SW 1271 (cell line): Measurements from ENCODE around the gene BCAR3.
"Not testable (repeated sequence)": the region's sequence is repeated elsewhere in the genome, so short reads cannot be mapped to it uniquely, and the experiment has no call there.

Experiments used
- DNase-seq, 2 experiments: peaks; one replicate each; lab custom pipeline; 2025; lab: John Stamatoyannopoulos, UW

Gene BCAR3

GRCh38 chr1:93669369-93669768 lies 12.3 kb downstream of the BCAR3 start:
- no peak for DNase-seq

- no peak for DNase-seq
Measured at GRCh38 chr1:93668951-93669350, 12.7 kb downstream of the BCAR3 start.

GRCh38 chr1:93668121-93668520 lies 13.5 kb downstream of the BCAR3 start:
- no peak for DNase-seq

- DNase-seq = no peak
Measured at GRCh38 chr1:93667642-93668041, 14.0 kb downstream of the BCAR3 start.

GRCh38 chr1:93666613-93667384 lies 14.8 kb downstream of the BCAR3 start:
- no peak for DNase-seq

- no peak for DNase-seq
Measured at GRCh38 chr1:93665015-93665414, 16.6 kb downstream of the BCAR3 start.

GRCh38 chr1:93663208-93663614 lies 18.4 kb downstream of the BCAR3 start:
- DNase-seq = no peak

GRCh38 chr1:93662481-93663207 lies 19.0 kb downstream of the BCAR3 start:
- no peak for DNase-seq

GRCh38 chr1:93661829-93662474 lies 19.7 kb downstream of the BCAR3 start:
- peak; percentile 9 to 40 for DNase-seq

- not testable (repeated sequence) for DNase-seq
Measured at GRCh38 chr1:93661341-93661740, 20.3 kb downstream of the BCAR3 start.

- no peak for DNase-seq
Measured at GRCh38 chr1:93659822-93660503, 21.7 kb downstream of the BCAR3 start.

GRCh38 chr1:93658188-93658587 lies 23.4 kb downstream of the BCAR3 start:
- no peak for DNase-seq

GRCh38 chr1:93656491-93656890 lies 25.1 kb downstream of the BCAR3 start:
- DNase-seq = no peak

GRCh38 chr1:93653656-93654055 lies 28.0 kb downstream of the BCAR3 start:
- DNase-seq = no peak

- no peak for DNase-seq
Measured at GRCh38 chr1:93652323-93652949, 29.2 kb downstream of the BCAR3 start.

- DNase-seq = no peak
Measured at GRCh38 chr1:93651695-93652094, 29.9 kb downstream of the BCAR3 start.

- not testable (repeated sequence) for DNase-seq
Measured at GRCh38 chr1:93650159-93650558, 31.5 kb downstream of the BCAR3 start.

- DNase-seq = no peak
Measured at GRCh38 chr1:93649231-93649630, 32.4 kb downstream of the BCAR3 start.

- DNase-seq = no peak
Measured at GRCh38 chr1:93648656-93649055, 33.0 kb downstream of the BCAR3 start.

- no peak for DNase-seq
Measured at GRCh38 chr1:93641527-93641926, 40.1 kb downstream of the BCAR3 start.

GRCh38 chr1:93640656-93641440 lies 40.8 kb downstream of the BCAR3 start:
- no peak for DNase-seq
